GM12878 (cell line): ENCODE data around the gene F2RL3. TPM values are rescaled to one million over a fixed set of nuclear protein-coding genes. Genes with fewer than 3 reads are reported as not detected.

ENCODE experiments used
- ATAC-seq: fragments of 200-7000 bp; cut with Tn5 transposase; 3 replicates; pipeline ENCODE4 v1.9.1; 2020; ENCODE audit warnings: mild to moderate bottlenecking, moderate library complexity
- BruUV-seq: library from RNA; stranded (reverse); fragments of 400-500 nt; replicated peaks from 2 replicates; lab custom pipeline; 2021; lab: Mats Ljungman, UMichigan
- CTCF ChIA-PET: fragments of 300-600 bp; sonication (Branson Sonifier 250); formaldehyde crosslinking; extraction: SDS; loops from one replicate; lab custom pipeline; 2021; ENCODE audit warnings: inconsistent platforms; lab: Yijun Ruan, JAX
- POLR2A ChIA-PET: fragments of 350-600 bp; formaldehyde crosslinking; extraction: SDS; loops from one replicate; lab custom pipeline; 2021; ENCODE audit warnings: inconsistent platforms; lab: Charles Lee
- RAD21 ChIA-PET: fragments of 300-600 bp; sonication (Branson Sonifier 250); formaldehyde crosslinking; loops from one replicate; lab custom pipeline; 2023; ENCODE audit warnings: antibody characterized with exemption; ENCODE audit not compliant: unreplicated experiment; lab: Charles Lee
- SMC1A ChIA-PET: fragments of 300-600 bp; sonication (Branson Sonifier 250); formaldehyde crosslinking; loops from one replicate; lab custom pipeline; 2023; ENCODE audit not compliant: unreplicated experiment, uncharacterized antibody; lab: Charles Lee
- DNase-seq: peaks from one replicate; pipeline ENCODE4 v3.0.0-alpha.2; 2011; ENCODE audit warnings: low read depth, low spot score
- FAIRE-seq: peaks from 3 replicates; lab custom pipeline; 2011; peaks lifted over from hg19 to GRCh38; lab: Jason Lieb, UNC
- H2AFZ ChIP-seq: 2 replicates; pipeline ENCODE4 v1.6.0; 2011; ENCODE audit warnings: low read depth, low read length, control low read depth; ENCODE audit not compliant: control insufficient read depth
- H3K27ac ChIP-seq: 2 replicates; pipeline ENCODE4 v1.5.1; 2011; ENCODE audit warnings: control low read depth; ENCODE audit not compliant: control insufficient read depth, insufficient read depth
- H3K27me3 ChIP-seq, 2 experiments: replicated peaks in 1 of 2; 2 replicates each; pipeline versions ENCODE4 v1.6.0 to v1.6.1; 2011; ENCODE audit warnings: low read length in 1 of 2; ENCODE audit not compliant: control insufficient read depth in 2 of 2, insufficient read depth in 2 of 2
- H3K36me3 ChIP-seq, 2 experiments: 2 replicates each; pipeline ENCODE4 v1.5.1; 2011; ENCODE audit warnings: low read length in 1 of 2; ENCODE audit not compliant: control insufficient read depth in 2 of 2, insufficient read depth in 2 of 2
- H3K4me1 ChIP-seq: 2 replicates; pipeline ENCODE4 v1.6.1; 2011; ENCODE audit warnings: mild to moderate bottlenecking, low read length, moderate library complexity, mixed read lengths; ENCODE audit not compliant: control insufficient read depth, insufficient read depth
- H3K4me2 ChIP-seq: 2 replicates; pipeline ENCODE4 v1.6.0; 2011; ENCODE audit warnings: control low read depth; ENCODE audit not compliant: control insufficient read depth, insufficient read depth
- H3K4me3 ChIP-seq: fragments of 200-600 bp; sonication (generic); 2 replicates; pipeline ENCODE4 v1.5.1; 2016
- H3K79me2 ChIP-seq: 2 replicates; pipeline ENCODE4 v1.6.0; 2011; ENCODE audit warnings: low read length; ENCODE audit not compliant: control insufficient read depth, insufficient read depth
- H3K9ac ChIP-seq: 2 replicates; pipeline ENCODE4 v1.8.0; 2011; ENCODE audit warnings: low read length, control low read depth, mixed read lengths; ENCODE audit not compliant: control insufficient read depth, insufficient read depth
- H3K9me3 ChIP-seq: replicated peaks from 3 replicates; pipeline ENCODE4 v1.5.1; 2011; ENCODE audit warnings: mild to moderate bottlenecking, low read length; ENCODE audit not compliant: control insufficient read depth, insufficient read depth
- H4K20me1 ChIP-seq: 2 replicates; pipeline ENCODE4 v1.6.0; 2011; ENCODE audit not compliant: control insufficient read depth, insufficient read depth
- E2F4 ChIP-seq: IDR thresholded peaks from 2 replicates; pipeline ENCODE4 v1.6.1; 2012; ENCODE audit warnings: low read depth, low read length, improper control_type of control experiment
- E2F8 ChIP-seq: fragments of 450-650 bp; IDR thresholded peaks from 2 replicates; pipeline ENCODE4 v1.6.1; 2018; ENCODE audit warnings: mild to moderate bottlenecking, low read depth, moderate library complexity; ENCODE audit not compliant: partially characterized antibody
- MLLT1 ChIP-seq: fragments of 450-650 bp; IDR thresholded peaks from 2 replicates; pipeline ENCODE4 v1.6.1; 2016; ENCODE audit warnings: mild to moderate bottlenecking
- MXI1 ChIP-seq: fragments of 150-350 bp; IDR thresholded peaks from 2 replicates; pipeline ENCODE4 v1.6.1; 2011; ENCODE audit warnings: low read depth, mild to moderate bottlenecking, inconsistent platforms, low read length, improper control_type of control experiment
- NFXL1 ChIP-seq: fragments of 450-650 bp; IDR thresholded peaks from 2 replicates; pipeline ENCODE4 v1.6.1; 2017; ENCODE audit warnings: antibody characterized with exemption, mild to moderate bottlenecking, borderline replicate concordance
- POLR2A ChIP-seq: IDR thresholded peaks from 2 replicates; pipeline ENCODE4 v1.6.1; 2011; ENCODE audit warnings: low read depth, mild to moderate bottlenecking, low read length
- PRDM15 ChIP-seq: fragments of 450-650 bp; formaldehyde crosslinking; IDR thresholded peaks from 2 replicates; pipeline ENCODE4 v1.4.0; 2020; ENCODE audit warnings: mild to moderate bottlenecking, moderate library complexity
- RBBP5 ChIP-seq: fragments of 200-600 bp; sonication (generic); conservative IDR thresholded peaks from 2 replicates; pipeline ENCODE4 v1.6.1; 2016
- RELB ChIP-seq: fragments of 450-650 bp; IDR thresholded peaks from 2 replicates; pipeline ENCODE4 v1.6.1; 2017; ENCODE audit warnings: low read depth, mild to moderate bottlenecking, moderate library complexity
- SRF ChIP-seq, 2 experiments: IDR thresholded peaks; 2 replicates each; pipeline ENCODE4 v1.6.1; 2011; ENCODE audit warnings: low read depth in 2 of 2, low read length in 2 of 2, mild to moderate bottlenecking in 1 of 2, moderate library complexity in 1 of 2
- TCF3 ChIP-seq: IDR thresholded peaks from 2 replicates; pipeline ENCODE4 v1.6.1; 2012; ENCODE audit warnings: low read depth, mild to moderate bottlenecking, low read length, borderline replicate concordance; ENCODE audit not compliant: insufficient read depth
- WGBS: methylation state at CpG from one replicate; pipeline ENCODE4 v1.1.6; 2016; ENCODE audit warnings: low lambda C conversion rate; ENCODE audit not compliant: insufficient replicate concordance, insufficient coverage; ENCODE audit errors: missing lambda C conversion rate; 5-methylcytosine and 5-hydroxymethylcytosine counted together
- in situ Hi-C: fragments of 300-500 bp; cut with MboI; formaldehyde crosslinking; loops from 9 replicates; pipeline ENCODE4 v1.14.3; 2018; ENCODE audit warnings: mixed read lengths
- intact Hi-C: fragments of 100-400 bp; cut with micrococcal nuclease; formaldehyde crosslinking; loops from one replicate; pipeline ENCODE4 v1.14.2; 2022; ENCODE audit not compliant: unreplicated experiment
- polyA plus RNA-seq, 11 experiments: library from polyadenylated mRNA; depleted of rRNA in 4 of 11; unstranded in 6 of 11; stranded (reverse) in 5 of 11; fragments of >200 nt; fragmentation: Nextera tagmentation in 4 of 11; fragmentation: Illumina TruSeq in 1 of 11; extraction: Ambion mirVana in 4 of 11; extraction: Trizol in 1 of 11; gene quantifications; 1 replicate in 1 of 11; 2 replicates in 10 of 11; pipeline versions ENCODE4 v1.2.1 to v1.2.3, GENCODE V29; 2011 to 2016; ENCODE audit warnings: inconsistent platforms in 2 of 11, missing spikeins in 2 of 11, low read depth in 1 of 11
- total RNA-seq, 4 experiments: library from RNA; depleted of rRNA in 3 of 4; stranded (reverse); fragments of >200 nt in 3 of 4; fragmentation: Illumina TruSeq in 1 of 4; extraction: Trizol in 1 of 4; gene quantifications; 2 replicates each; pipeline versions ENCODE4 v1.2.1 to v1.2.3, GENCODE V29; 2013 to 2021

Gene F2RL3
- total and polyA plus RNA-seq, 10 of the 15 experiments (the other 5 are each of a cell fraction or from before 2014, with no cell fraction given) = 0.01 to 1.2 (median 0.29) TPM

GRCh38 chr19:16859626-16860025, 29.2 kb upstream of the F2RL3 start:
- peaks cover under 1 to 2% of the 10 kb centered on the region in 2 experiments; a peak in 3 of 4 replicates for H3K36me3 ChIP-seq
- in situ Hi-C loops = no loop called here
- H3K27ac ChIP-seq = no peak overlapping the region
- DNase-seq (no peak), FAIRE-seq (no peak), ATAC-seq (no peak)
- intact Hi-C loops = no loop called here
- no TSS peak for BruUV-seq
- ChIA-PET POLR2A (no interaction called here), CTCF (no interaction called here), SMC1A (no interaction called here), RAD21 (no interaction called here)
- H4K20me1 ChIP-seq = no peaks in the 10 kb centered on the region
- H3K4me2 ChIP-seq = no peak overlapping the region
- no peak overlapping the region for H3K9ac ChIP-seq
- H3K9me3 ChIP-seq = no peaks in the 10 kb centered on the region
- no peak overlapping the region for H3K4me3 ChIP-seq
- no peak overlapping the region for H2AFZ ChIP-seq
- peaks cover 16% of the 10 kb centered on the region for H3K4me1 ChIP-seq
- WGBS = 85% methylated on average over 7 of the region's 7 CpGs
- no peaks in the 10 kb centered on the region for H3K27me3 ChIP-seq
- H3K79me2 ChIP-seq = no peaks in the 10 kb centered on the region
- TF ChIP-seq MLLT1 (no peak), PRDM15 (CRISPR knock-in tag) (no peak), NFXL1 (no peak), TCF3 (no peak), MXI1 (no peak), SRF (IDR thresholded peaks at IDR 0.05; ENCODE audit: low read depth in 2 of 2, low read length in 2 of 2) (no peak), POLR2A (no peak), RBBP5 (no peak), E2F8 (no peak), E2F4 (no peak), RELB (no peak)
